ENCODE data around the gene SALL4. TPM values are rescaled to one million over a fixed set of nuclear protein-coding genes. Genes with fewer than 3 reads are reported as not detected.

Gene SALL4
- polyA plus RNA-seq, 4 donors = 0.06 to 12.3 TPM; not detected in 2

DNA sequence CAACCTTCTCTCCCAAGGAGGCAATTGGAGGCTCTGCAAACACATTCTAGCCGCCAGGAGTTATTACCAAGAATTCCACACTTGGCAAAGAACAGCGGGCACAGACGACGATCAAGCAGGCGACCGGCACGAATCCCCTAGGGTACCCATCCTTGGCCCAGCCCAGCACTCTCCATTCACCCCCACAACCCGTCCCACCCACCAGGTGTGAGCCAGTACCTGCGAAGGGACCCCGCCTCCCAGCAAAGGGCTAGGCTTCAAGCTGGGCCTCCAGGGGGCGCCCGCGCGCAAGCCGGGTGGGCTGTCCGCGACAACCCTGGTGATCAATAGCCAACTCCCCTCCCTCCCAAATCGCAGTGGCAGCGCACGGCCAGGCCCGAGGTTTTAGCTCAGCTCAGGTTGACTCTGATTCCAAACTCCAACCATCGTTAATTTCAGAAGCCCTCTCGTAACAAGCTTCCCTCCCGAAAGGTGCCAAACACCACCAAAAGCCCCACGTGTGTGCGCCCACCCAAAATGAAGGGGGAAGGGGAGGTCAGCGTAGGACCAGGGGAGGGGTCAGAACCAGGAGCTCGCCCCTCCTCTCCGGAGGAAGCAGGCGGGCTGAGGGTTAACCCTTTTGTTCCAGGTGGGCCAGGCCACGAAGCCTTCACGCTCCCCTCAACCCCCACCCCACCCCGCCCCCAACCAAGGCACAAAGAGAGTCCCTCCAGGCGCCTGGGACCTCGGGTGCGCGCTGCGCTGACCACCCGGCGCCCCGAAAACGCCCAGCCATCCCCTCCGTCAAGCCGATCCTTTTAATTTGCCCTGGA is 2.1 kb downstream of the SALL4 start:
- WGBS, 3 donors = 1 to 2% (median 2%) methylated on average over 37 to 44 of the region's 44 CpGs
- Histone ChIP-seq H3K9me3 (ENCODE audit: control insufficient read depth in 2 of 2, insufficient read depth in 1 of 2, low read depth in 1 of 2, low read length in 1 of 2) (no peaks in the 10 kb centered on the region), H3K27me3 (ENCODE audit: control insufficient read depth in 3 of 3, insufficient read depth in 3 of 3, low read length in 3 of 3) (peaks cover 0 to 6% (median 3%) of the 10 kb centered on the region in 3 donors), H3K27ac (ENCODE audit: low read depth in 1 of 3, low read length in 2 of 3) (peak overlapping the region in 1 of 3 donors; percentile 15), H3K36me3 (ENCODE audit: control insufficient read depth in 3 of 3, insufficient read depth in 2 of 3, low read depth in 1 of 3, low read length in 3 of 3) (no peaks in the 10 kb centered on the region), H3K4me1 (ENCODE audit: control insufficient read depth in 3 of 3, insufficient read depth in 2 of 3, low read depth in 1 of 3, low read length in 2 of 3) (peaks cover 0 to 3% (median 2%) of the 10 kb centered on the region in 3 donors), H3K4me3 (ENCODE audit: low read depth in 1 of 3, low read length in 3 of 3) (peak overlapping the region in 2 of 3 donors; percentile 36 to 86)
- DNase-seq (peak; percentile 38 to 91), FAIRE-seq (no peak)

- Histone ChIP-seq H3K4me3 (ENCODE audit: low read depth in 1 of 3, low read length in 3 of 3) (no peak overlapping the region), H3K9me3 (ENCODE audit: control insufficient read depth in 2 of 2, insufficient read depth in 1 of 2, low read depth in 1 of 2, low read length in 1 of 2) (no peaks in the 10 kb centered on the region), H3K36me3 (ENCODE audit: control insufficient read depth in 3 of 3, insufficient read depth in 2 of 3, low read depth in 1 of 3, low read length in 3 of 3) (no peaks in the 10 kb centered on the region), H3K27me3 (ENCODE audit: control insufficient read depth in 3 of 3, insufficient read depth in 3 of 3, low read length in 3 of 3) (peaks cover 0 to 6% (median 3%) of the 10 kb centered on the region in 3 donors), H3K27ac (ENCODE audit: low read depth in 1 of 3, low read length in 2 of 3) (no peak overlapping the region), H3K4me1 (ENCODE audit: control insufficient read depth in 3 of 3, insufficient read depth in 2 of 3, low read depth in 1 of 3, low read length in 2 of 3) (peaks cover 0 to 3% (median 2%) of the 10 kb centered on the region in 3 donors)
- FAIRE-seq (no peak), DNase-seq (no peak)
- 41 to 46% (median 41%) methylated on average over 10 of the region's 10 CpGs for WGBS, 3 donors
Measured at GRCh38 chr20:51799401-51799860, 2.9 kb downstream of the SALL4 start.

DNA sequence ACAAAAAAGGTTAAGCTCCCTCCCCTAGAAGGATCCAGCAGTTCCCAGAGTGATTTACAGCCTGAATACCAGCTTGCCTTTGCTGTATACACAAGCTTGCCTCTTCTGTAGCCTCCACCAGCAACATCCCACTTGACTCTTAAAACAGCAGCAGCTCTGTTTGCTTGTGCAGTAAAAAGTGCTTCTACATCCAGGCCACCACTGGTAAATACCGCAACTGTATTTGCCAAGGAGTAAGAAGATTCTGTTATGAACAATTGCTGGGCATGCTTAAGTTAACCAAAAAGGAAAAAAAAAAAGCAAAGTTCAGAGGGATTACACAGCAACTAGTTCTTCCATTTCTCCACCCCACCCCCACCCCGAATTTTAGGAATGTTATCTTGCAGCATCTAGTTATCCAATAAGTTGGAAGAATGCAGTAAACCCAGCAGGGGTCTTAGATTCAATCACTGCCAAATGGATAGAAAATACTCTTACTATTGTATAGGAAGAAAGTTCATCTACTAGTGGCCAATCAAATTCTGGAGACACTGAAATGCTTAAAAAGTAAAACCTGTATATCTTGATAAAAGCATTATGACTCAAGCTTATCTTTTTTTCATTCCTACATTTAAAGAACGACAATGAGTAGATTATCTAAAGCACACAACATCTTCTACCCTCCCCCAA is 4.8 kb downstream of the SALL4 start:
- Histone ChIP-seq H3K4me3 (ENCODE audit: low read depth in 1 of 3, low read length in 3 of 3) (no peak overlapping the region), H3K27ac (ENCODE audit: low read depth in 1 of 3, low read length in 2 of 3) (no peak overlapping the region), H3K4me1 (ENCODE audit: control insufficient read depth in 3 of 3, insufficient read depth in 2 of 3, low read depth in 1 of 3, low read length in 2 of 3) (peaks cover 0 to 3% (median 2%) of the 10 kb centered on the region in 3 donors), H3K36me3 (ENCODE audit: control insufficient read depth in 3 of 3, insufficient read depth in 2 of 3, low read depth in 1 of 3, low read length in 3 of 3) (no peaks in the 10 kb centered on the region), H3K27me3 (ENCODE audit: control insufficient read depth in 3 of 3, insufficient read depth in 3 of 3, low read length in 3 of 3) (peaks cover 0 to 6% (median 3%) of the 10 kb centered on the region in 3 donors), H3K9me3 (ENCODE audit: control insufficient read depth in 2 of 2, insufficient read depth in 1 of 2, low read depth in 1 of 2, low read length in 1 of 2) (no peaks in the 10 kb centered on the region)
- 23 to 37% (median 37%) methylated on average over 3 of the region's 3 CpGs for WGBS, 3 donors
- DNase-seq (no peak), FAIRE-seq (no peak)

- Histone ChIP-seq H3K27ac (ENCODE audit: low read depth in 1 of 3, low read length in 2 of 3) (no peak overlapping the region), H3K36me3 (ENCODE audit: control insufficient read depth in 3 of 3, insufficient read depth in 2 of 3, low read depth in 1 of 3, low read length in 3 of 3) (peaks cover 0 to 10% (median 0%) of the 10 kb centered on the region in 3 donors), H3K27me3 (ENCODE audit: control insufficient read depth in 3 of 3, insufficient read depth in 3 of 3, low read length in 3 of 3) (peaks cover 0 to under 1% (median 0%) of the 10 kb centered on the region in 3 donors), H3K4me1 (ENCODE audit: control insufficient read depth in 3 of 3, insufficient read depth in 2 of 3, low read depth in 1 of 3, low read length in 2 of 3) (peaks cover 0 to 3% (median 2%) of the 10 kb centered on the region in 3 donors), H3K4me3 (ENCODE audit: low read depth in 1 of 3, low read length in 3 of 3) (no peak overlapping the region), H3K9me3 (ENCODE audit: control insufficient read depth in 2 of 2, insufficient read depth in 1 of 2, low read depth in 1 of 2, low read length in 1 of 2) (no peaks in the 10 kb centered on the region)
- FAIRE-seq = no peak
- DNase-seq = no peak
- 71 to 84% (median 74%) methylated on average over 3 of the region's 3 CpGs for WGBS, 3 donors
Measured at GRCh38 chr20:51796340-51796739, 6.0 kb downstream of the SALL4 start.

- no peaks in the 10 kb centered on the region for H3K9me3 ChIP-seq (ENCODE audit: control insufficient read depth in 2 of 2, insufficient read depth in 1 of 2, low read depth in 1 of 2, low read length in 1 of 2)
- 82 to 89% (median 88%) methylated on average over 7 of the region's 7 CpGs for WGBS, 3 donors
- DNase-seq (no peak), FAIRE-seq (no peak)
- H3K4me1 ChIP-seq (ENCODE audit: control insufficient read depth in 3 of 3, insufficient read depth in 2 of 3, low read depth in 1 of 3, low read length in 2 of 3) = no peaks in the 10 kb centered on the region
- H3K27me3 ChIP-seq (ENCODE audit: control insufficient read depth in 3 of 3, insufficient read depth in 3 of 3, low read length in 3 of 3) = no peaks in the 10 kb centered on the region
- peaks cover 0 to 35% (median 0%) of the 10 kb centered on the region in 3 donors for H3K36me3 ChIP-seq (ENCODE audit: control insufficient read depth in 3 of 3, insufficient read depth in 2 of 3, low read depth in 1 of 3, low read length in 3 of 3)
- H3K27ac ChIP-seq (ENCODE audit: low read depth in 1 of 3, low read length in 2 of 3) = no peak overlapping the region
- no peak overlapping the region for H3K4me3 ChIP-seq (ENCODE audit: low read depth in 1 of 3, low read length in 3 of 3)
Measured at GRCh38 chr20:51792960-51793359, 9.4 kb downstream of the SALL4 start.

DNA sequence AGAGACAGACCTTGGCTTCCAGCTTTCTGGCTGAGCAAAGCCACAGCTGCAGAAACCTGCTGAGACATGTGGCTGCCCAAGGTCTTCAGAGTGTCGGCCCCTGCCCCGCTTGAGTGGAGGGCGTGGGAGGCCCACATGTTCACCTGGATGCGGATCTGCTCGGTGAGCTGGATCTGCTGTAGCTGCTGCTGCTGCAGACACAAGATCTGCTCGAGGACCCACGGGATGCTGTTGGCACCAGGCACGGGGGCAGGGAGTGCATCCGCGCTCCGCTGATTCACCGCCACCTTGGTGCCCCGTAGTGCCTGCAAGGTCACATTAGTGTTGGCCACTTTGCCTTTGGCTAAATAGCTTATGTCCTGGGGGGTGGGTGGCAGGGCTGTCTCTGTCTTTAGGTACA is 10.7 kb downstream of the SALL4 start:
- Histone ChIP-seq H3K9me3 (ENCODE audit: control insufficient read depth in 2 of 2, insufficient read depth in 1 of 2, low read depth in 1 of 2, low read length in 1 of 2) (no peaks in the 10 kb centered on the region), H3K4me3 (ENCODE audit: low read depth in 1 of 3, low read length in 3 of 3) (no peak overlapping the region), H3K4me1 (ENCODE audit: control insufficient read depth in 3 of 3, insufficient read depth in 2 of 3, low read depth in 1 of 3, low read length in 2 of 3) (no peaks in the 10 kb centered on the region), H3K27ac (ENCODE audit: low read depth in 1 of 3, low read length in 2 of 3) (no peak overlapping the region), H3K36me3 (ENCODE audit: control insufficient read depth in 3 of 3, insufficient read depth in 2 of 3, low read depth in 1 of 3, low read length in 3 of 3) (peaks cover 0 to 42% (median 0%) of the 10 kb centered on the region in 3 donors), H3K27me3 (ENCODE audit: control insufficient read depth in 3 of 3, insufficient read depth in 3 of 3, low read length in 3 of 3) (no peaks in the 10 kb centered on the region)
- DNase-seq (no peak), FAIRE-seq (no peak)
- 89 to 95% (median 93%) methylated on average over 13 of the region's 13 CpGs for WGBS, 3 donors

GRCh38 chr20:51790256-51790655 is 12.1 kb downstream of the SALL4 start:
- peaks cover 0 to 46% (median 0%) of the 10 kb centered on the region in 3 donors for H3K36me3 ChIP-seq (ENCODE audit: control insufficient read depth in 3 of 3, insufficient read depth in 2 of 3, low read depth in 1 of 3, low read length in 3 of 3)
- WGBS, 3 donors = 94 to 95% (median 94%) methylated on average over 17 of the region's 17 CpGs
- no peaks in the 10 kb centered on the region for H3K27me3 ChIP-seq (ENCODE audit: control insufficient read depth in 3 of 3, insufficient read depth in 3 of 3, low read length in 3 of 3)
- no peak overlapping the region for H3K4me3 ChIP-seq (ENCODE audit: low read depth in 1 of 3, low read length in 3 of 3)
- no peak overlapping the region for H3K27ac ChIP-seq (ENCODE audit: low read depth in 1 of 3, low read length in 2 of 3)
- H3K9me3 ChIP-seq (ENCODE audit: control insufficient read depth in 2 of 2, insufficient read depth in 1 of 2, low read depth in 1 of 2, low read length in 1 of 2) = no peaks in the 10 kb centered on the region
- no peak for DNase-seq
- FAIRE-seq = no peak
- H3K4me1 ChIP-seq (ENCODE audit: control insufficient read depth in 3 of 3, insufficient read depth in 2 of 3, low read depth in 1 of 3, low read length in 2 of 3) = no peaks in the 10 kb centered on the region

- H3K27me3 ChIP-seq (ENCODE audit: control insufficient read depth in 3 of 3, insufficient read depth in 3 of 3, low read length in 3 of 3) = no peaks in the 10 kb centered on the region
- no peak for DNase-seq
- H3K4me1 ChIP-seq (ENCODE audit: control insufficient read depth in 3 of 3, insufficient read depth in 2 of 3, low read depth in 1 of 3, low read length in 2 of 3) = no peaks in the 10 kb centered on the region
- H3K9me3 ChIP-seq (ENCODE audit: control insufficient read depth in 2 of 2, insufficient read depth in 1 of 2, low read depth in 1 of 2, low read length in 1 of 2) = no peaks in the 10 kb centered on the region
- no peak for FAIRE-seq
- 59 to 75% (median 73%) methylated on average over 2 of the region's 2 CpGs for WGBS, 3 donors
- H3K27ac ChIP-seq (ENCODE audit: low read depth in 1 of 3, low read length in 2 of 3) = no peak overlapping the region
- peaks cover 0 to 46% (median 0%) of the 10 kb centered on the region in 3 donors for H3K36me3 ChIP-seq (ENCODE audit: control insufficient read depth in 3 of 3, insufficient read depth in 2 of 3, low read depth in 1 of 3, low read length in 3 of 3)
- H3K4me3 ChIP-seq (ENCODE audit: low read depth in 1 of 3, low read length in 3 of 3) = no peak overlapping the region
Measured at GRCh38 chr20:51789434-51789833, 12.9 kb downstream of the SALL4 start.

Measured in small intestine (tissue), 7 donors.